ENCODE data around the gene H6PD. TPM values are rescaled to one million over a fixed set of nuclear protein-coding genes. Genes with fewer than 3 reads are reported as not detected.

H6PD gene
- total and polyA plus RNA-seq, 2 experiments from 2014 or later = 1.2 to 4.7 TPM

GRCh38 chr1:9308236-9308785 is 73.7 kb downstream of the H6PD start:
- Histone ChIP-seq H3K4me1 (ENCODE audit: insufficient read depth) (no peaks in the 10 kb centered on the region), H3K27ac (ENCODE audit: low read depth) (no peak overlapping the region), H3K36me3 (ENCODE audit: insufficient read depth) (no peaks in the 10 kb centered on the region), H4K20me1 (replicated peaks; ENCODE audit: insufficient read depth) (no peaks in the 10 kb centered on the region; the same call in 1 of the 2 replicates), H3K4me3 (no peak overlapping the region), H2AFZ (no peak overlapping the region), H3K9me2 (ENCODE audit: insufficient read depth) (no peaks in the 10 kb centered on the region), H3K4me2 (no peak overlapping the region), H3K27me3 (ENCODE audit: insufficient read depth) (no peaks in the 10 kb centered on the region), H3F3A (replicated peaks; ENCODE audit: low read depth) (no peaks in the 10 kb centered on the region), H3K79me2 (replicated peaks; ENCODE audit: insufficient read depth) (no peaks in the 10 kb centered on the region)
- DNase-seq (ENCODE audit: low spot score) (no peak), ATAC-seq (no peak)
- Mint-ChIP-seq H3K4me3 (no peak overlapping the region), H3K27ac (no peak overlapping the region), H3K27me3 (ENCODE audit: insufficient read depth, low read depth, poor library complexity) (peaks cover 6% of the 10 kb centered on the region), H3K4me1 (no peaks in the 10 kb centered on the region), H3K9me3 (no peaks in the 10 kb centered on the region), H3K36me3 (ENCODE audit: low read depth) (no peaks in the 10 kb centered on the region)
- no peak for TF ChIP-seq STAT1 (IDR thresholded peaks at IDR 0.05; ENCODE audit: unreplicated experiment)

- H3K27me3 Mint-ChIP-seq (ENCODE audit: insufficient read depth, low read depth, poor library complexity) = peaks cover 10% of the 10 kb centered on the region
- no peak overlapping the region for H3K4me3 ChIP-seq
- no peaks in the 10 kb centered on the region; the same call in 2 of the 3 replicates for H3K4me1 Mint-ChIP-seq
- no peaks in the 10 kb centered on the region for H3K4me1 ChIP-seq (ENCODE audit: insufficient read depth)
- no peaks in the 10 kb centered on the region for H3K27me3 ChIP-seq (ENCODE audit: insufficient read depth)
- H2AFZ ChIP-seq = no peak overlapping the region
- no peaks in the 10 kb centered on the region for H3K36me3 ChIP-seq (ENCODE audit: insufficient read depth)
- H3K4me3 Mint-ChIP-seq = no peak overlapping the region
- ATAC-seq = no peak
- H3K27ac Mint-ChIP-seq = no peak overlapping the region
- no peaks in the 10 kb centered on the region for H3K9me3 Mint-ChIP-seq
- H3K27ac ChIP-seq (ENCODE audit: low read depth) = no peak overlapping the region
- H3F3A ChIP-seq (replicated peaks; ENCODE audit: low read depth) = no peaks in the 10 kb centered on the region
- TF ChIP-seq REST (IDR thresholded peaks at IDR 0.05; ENCODE audit: unreplicated experiment) (no peak), ZNF114 (CRISPR knock-in tag; IDR thresholded peaks at IDR 0.05) (no peak), ZNF331 (CRISPR knock-in tag; IDR thresholded peaks at IDR 0.05; ENCODE audit: low read depth) (no peak), CREB1 (CRISPR knock-in tag; IDR thresholded peaks at IDR 0.05; ENCODE audit: low read depth) (no peak), EZH2 (IDR thresholded peaks at IDR 0.05; ENCODE audit: low read depth, unreplicated experiment) (no peak), JUNB (IDR thresholded peaks at IDR 0.05; ENCODE audit: unreplicated experiment) (no peak), EZH2phosphoT487 (IDR thresholded peaks at IDR 0.05; ENCODE audit: unreplicated experiment) (no peak), ETS1 (IDR thresholded peaks at IDR 0.05) (no peak), POLR2AphosphoS5 (IDR thresholded peaks at IDR 0.05; ENCODE audit: low read depth) (no peak), CTCF (conservative IDR thresholded peaks at IDR 0.05; ENCODE audit: low read depth in 2 of 2) (no peak), NANOG (IDR thresholded peaks at IDR 0.05; ENCODE audit: borderline replicate concordance) (no peak)
- H4K20me1 ChIP-seq (replicated peaks; ENCODE audit: insufficient read depth) = no peaks in the 10 kb centered on the region
- no peaks in the 10 kb centered on the region for H3K36me3 Mint-ChIP-seq (ENCODE audit: low read depth)
- no peak overlapping the region for H3K4me2 ChIP-seq
- H3K9me2 ChIP-seq (ENCODE audit: insufficient read depth) = no peaks in the 10 kb centered on the region
- DNase-seq (ENCODE audit: low spot score) = no peak
- H3K79me2 ChIP-seq (replicated peaks; ENCODE audit: insufficient read depth) = no peaks in the 10 kb centered on the region
Observed at GRCh38 chr1:9309080-9309479, 74.5 kb downstream of the H6PD start.
